Measurements from ENCODE around the gene GNMT.

DNA sequence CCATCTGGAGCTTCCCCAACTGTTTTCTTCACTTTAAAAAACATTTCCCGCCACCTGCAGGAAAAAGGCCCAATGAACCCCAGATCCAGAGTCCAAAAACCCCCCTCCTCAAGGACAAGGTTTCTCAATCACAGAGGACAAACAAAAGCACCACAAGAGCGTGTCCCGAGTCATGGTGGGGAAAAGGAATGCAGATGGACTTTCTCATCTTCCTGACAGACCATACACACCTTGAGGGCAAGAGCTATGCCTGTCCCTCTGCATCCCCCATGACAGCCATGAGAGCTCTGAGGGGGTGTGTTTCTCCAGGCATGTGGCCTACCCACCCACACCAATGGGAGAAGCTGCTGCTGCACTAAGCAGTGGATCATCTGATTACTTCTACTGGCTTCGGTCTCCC, 9.4 kb downstream of the GNMT start:
- TF ChIP-seq, protein P1, sequence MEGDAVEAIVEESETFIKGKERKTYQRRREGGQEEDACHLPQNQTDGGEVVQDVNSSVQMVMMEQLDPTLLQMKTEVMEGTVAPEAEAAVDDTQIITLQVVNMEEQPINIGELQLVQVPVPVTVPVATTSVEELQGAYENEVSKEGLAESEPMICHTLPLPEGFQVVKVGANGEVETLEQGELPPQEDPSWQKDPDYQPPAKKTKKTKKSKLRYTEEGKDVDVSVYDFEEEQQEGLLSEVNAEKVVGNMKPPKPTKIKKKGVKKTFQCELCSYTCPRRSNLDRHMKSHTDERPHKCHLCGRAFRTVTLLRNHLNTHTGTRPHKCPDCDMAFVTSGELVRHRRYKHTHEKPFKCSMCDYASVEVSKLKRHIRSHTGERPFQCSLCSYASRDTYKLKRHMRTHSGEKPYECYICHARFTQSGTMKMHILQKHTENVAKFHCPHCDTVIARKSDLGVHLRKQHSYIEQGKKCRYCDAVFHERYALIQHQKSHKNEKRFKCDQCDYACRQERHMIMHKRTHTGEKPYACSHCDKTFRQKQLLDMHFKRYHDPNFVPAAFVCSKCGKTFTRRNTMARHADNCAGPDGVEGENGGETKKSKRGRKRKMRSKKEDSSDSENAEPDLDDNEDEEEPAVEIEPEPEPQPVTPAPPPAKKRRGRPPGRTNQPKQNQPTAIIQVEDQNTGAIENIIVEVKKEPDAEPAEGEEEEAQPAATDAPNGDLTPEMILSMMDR (IDR thresholded peaks at IDR 0.05), result no peak
- TF ChIP-seq POLR2A (IDR thresholded peaks at IDR 0.05), result no peak
- TF ChIP-seq POLR2AphosphoS5 (IDR thresholded peaks at IDR 0.05), result no peak

All from suprapubic skin (tissue), 4 donors.